Testis (tissue), 2 donors: Measurements from ENCODE around the gene MIB1.

Experiments
- CTCF ChIP-seq, 3 experiments: fragments of 450-650 bp in 2 of 3; fragments of 200-600 bp in 1 of 3; sonication (generic) in 1 of 3; IDR thresholded peaks; one replicate each; pipeline ENCODE4 v1.5.1; 2016 to 2019; ENCODE audit warnings: antibody characterized with exemption in 3 of 3, mild to moderate bottlenecking in 2 of 3, moderate library complexity in 1 of 3
- POLR2A ChIP-seq: fragments of 450-650 bp; IDR thresholded peaks from one replicate; pipeline ENCODE4 v1.6.1; 2017; ENCODE audit warnings: antibody characterized with exemption, mild to moderate bottlenecking, moderate library complexity

GRCh38 chr18:21868770-21869169 lies 128.2 kb downstream of the MIB1 start:
- no peak for TF ChIP-seq CTCF (IDR thresholded peaks at IDR 0.05)
- no peak for TF ChIP-seq POLR2A
